Testis (tissue), 2 donors: ENCODE results near the gene CYP4Z1.

Source experiments
- POLR2A ChIP-seq: fragments of 450-650 bp; IDR thresholded peaks from one replicate; pipeline ENCODE4 v1.6.1; 2017; ENCODE audit warnings: antibody characterized with exemption, mild to moderate bottlenecking, moderate library complexity
- TF ChIP-seq, protein P1 (sequence below), 3 experiments: fragments of 450-650 bp in 2 of 3; fragments of 200-600 bp in 1 of 3; sonication (generic) in 1 of 3; IDR thresholded peaks; one replicate each; pipeline ENCODE4 v1.5.1; 2016 to 2019; ENCODE audit warnings: antibody characterized with exemption in 3 of 3, mild to moderate bottlenecking in 2 of 3, moderate library complexity in 1 of 3

DNA sequence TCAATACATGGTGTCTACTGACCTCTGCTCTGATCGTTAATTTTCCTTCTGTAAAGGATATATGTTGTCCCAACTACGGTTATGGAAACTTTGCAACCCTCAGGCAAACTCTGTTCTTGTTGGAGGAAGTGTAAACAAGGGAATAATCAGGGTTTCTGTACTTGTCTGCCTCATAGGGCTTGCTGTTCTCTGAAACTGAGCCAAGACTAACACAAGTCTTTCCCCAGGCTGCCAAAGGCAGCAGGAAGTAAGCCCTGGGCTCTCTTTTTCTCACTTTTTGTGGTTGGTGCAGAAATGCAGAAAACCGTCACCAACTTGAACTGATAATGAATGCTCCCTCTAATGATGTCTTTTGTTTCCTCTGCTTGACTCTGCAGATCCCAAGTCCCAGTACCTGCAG lies 36.0 kb upstream of the CYP4Z1 start:
- TF ChIP-seq, protein P1, sequence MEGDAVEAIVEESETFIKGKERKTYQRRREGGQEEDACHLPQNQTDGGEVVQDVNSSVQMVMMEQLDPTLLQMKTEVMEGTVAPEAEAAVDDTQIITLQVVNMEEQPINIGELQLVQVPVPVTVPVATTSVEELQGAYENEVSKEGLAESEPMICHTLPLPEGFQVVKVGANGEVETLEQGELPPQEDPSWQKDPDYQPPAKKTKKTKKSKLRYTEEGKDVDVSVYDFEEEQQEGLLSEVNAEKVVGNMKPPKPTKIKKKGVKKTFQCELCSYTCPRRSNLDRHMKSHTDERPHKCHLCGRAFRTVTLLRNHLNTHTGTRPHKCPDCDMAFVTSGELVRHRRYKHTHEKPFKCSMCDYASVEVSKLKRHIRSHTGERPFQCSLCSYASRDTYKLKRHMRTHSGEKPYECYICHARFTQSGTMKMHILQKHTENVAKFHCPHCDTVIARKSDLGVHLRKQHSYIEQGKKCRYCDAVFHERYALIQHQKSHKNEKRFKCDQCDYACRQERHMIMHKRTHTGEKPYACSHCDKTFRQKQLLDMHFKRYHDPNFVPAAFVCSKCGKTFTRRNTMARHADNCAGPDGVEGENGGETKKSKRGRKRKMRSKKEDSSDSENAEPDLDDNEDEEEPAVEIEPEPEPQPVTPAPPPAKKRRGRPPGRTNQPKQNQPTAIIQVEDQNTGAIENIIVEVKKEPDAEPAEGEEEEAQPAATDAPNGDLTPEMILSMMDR (IDR thresholded peaks at IDR 0.05): no peak
- no peak for TF ChIP-seq POLR2A
